Fibroblast of lung (primary cell): ENCODE data around the gene PABPN1L. TPM values are rescaled to one million over a fixed set of nuclear protein-coding genes. Genes with fewer than 3 reads are reported as not detected.

ENCODE experiments used
- DNase-seq, 2 donors: peaks; one replicate each; pipeline versions ENCODE4 v3.0.0 to v3.0.0-alpha.2; 2010; ENCODE audit warnings: low read depth in 2 of 2
- H2AFZ ChIP-seq: 2 replicates; pipeline ENCODE4 v1.5.1; 2012; ENCODE audit warnings: low read length, control low read depth, inconsistent platforms
- H3K27ac ChIP-seq: 2 replicates; pipeline ENCODE4 v1.5.1; 2011; ENCODE audit warnings: low read length, control low read depth; ENCODE audit not compliant: insufficient read depth
- H3K27me3 ChIP-seq: 2 replicates; pipeline ENCODE4 v1.5.1; 2011; ENCODE audit warnings: mild to moderate bottlenecking, low read length; ENCODE audit not compliant: control insufficient read depth, insufficient read depth
- H3K36me3 ChIP-seq: 2 replicates; pipeline ENCODE4 v1.5.1; 2011; ENCODE audit warnings: low read length; ENCODE audit not compliant: control insufficient read depth, insufficient read depth
- H3K4me1 ChIP-seq: 2 replicates; pipeline ENCODE4 v1.5.1; 2011; ENCODE audit warnings: low read length; ENCODE audit not compliant: control insufficient read depth, insufficient read depth; ENCODE audit errors: extremely low read depth
- H3K4me2 ChIP-seq: 2 replicates; pipeline ENCODE4 v1.5.1; 2011; ENCODE audit warnings: low read length, control low read depth; ENCODE audit not compliant: insufficient read depth; ENCODE audit errors: extremely low read depth
- H3K4me3 ChIP-seq, 4 experiments: fragments of 200-600 bp in 1 of 4; sonication (generic) in 1 of 4; replicated peaks in 1 of 4; 2 replicates each; pipeline ENCODE4 v1.5.1; 2011 to 2016; ENCODE audit warnings: low read length in 4 of 4, low read depth in 3 of 4, mild to moderate bottlenecking in 3 of 4, control low read depth in 2 of 4, inconsistent platforms in 1 of 4, mixed read lengths in 1 of 4; ENCODE audit not compliant: insufficient read depth in 1 of 4; ENCODE audit errors: control extremely low read depth in 1 of 4
- H3K79me2 ChIP-seq: 2 replicates; pipeline ENCODE4 v1.5.1; 2012; ENCODE audit warnings: mild to moderate bottlenecking, low read length, inconsistent platforms; ENCODE audit not compliant: control insufficient read depth, insufficient read depth
- H3K9ac ChIP-seq: 2 replicates; pipeline ENCODE4 v1.5.1; 2011; ENCODE audit warnings: mild to moderate bottlenecking, low read length, control low read depth; ENCODE audit not compliant: insufficient read depth
- H3K9me3 ChIP-seq: 2 replicates; pipeline ENCODE4 v1.5.1; 2012; ENCODE audit warnings: low read depth, low read length; ENCODE audit not compliant: control insufficient read depth, insufficient read depth
- H4K20me1 ChIP-seq: 2 replicates; pipeline ENCODE4 v1.5.1; 2011; ENCODE audit warnings: low read length; ENCODE audit not compliant: control insufficient read depth, insufficient read depth; ENCODE audit errors: extremely low read depth
- CTCF ChIP-seq, 2 donors: IDR thresholded peaks in 1 of 2; conservative IDR thresholded peaks in 1 of 2; 1 replicate in 1 of 2; 2 replicates in 1 of 2; pipeline ENCODE4 v1.5.1; 2011 to 2012; ENCODE audit warnings: low read length in 2 of 2, control low read depth in 1 of 2, inconsistent platforms in 1 of 2, low read depth in 1 of 2, mild to moderate bottlenecking in 1 of 2
- EZH2 ChIP-seq: IDR thresholded peaks from 2 replicates; pipeline ENCODE4 v1.5.1; 2012; ENCODE audit warnings: low read length, control low read depth, mild to moderate bottlenecking; ENCODE audit errors: missing control alignments
- polyA plus RNA-seq, 2 donors: library from polyadenylated mRNA; depleted of rRNA in 1 of 2; stranded (reverse) in 1 of 2; unstranded in 1 of 2; fragments of >200 nt; gene quantifications; 2 replicates each; pipeline ENCODE4 v1.2.1, GENCODE V29; 2011 to 2012; ENCODE audit warnings: missing spikeins in 1 of 2
- total RNA-seq: library from RNA; depleted of rRNA; stranded (reverse); fragments of >200 nt; gene quantifications from 2 replicates; pipeline ENCODE4 v1.2.1, GENCODE V29; 2014

The PABPN1L gene
- total and polyA plus RNA-seq, 2 donors (not counting 1 experiment from before 2014, with no cell fraction given) = not detected

GRCh38 chr16:88835818-88836217, 30.6 kb downstream of the PABPN1L start:
- Histone ChIP-seq H4K20me1 (no peaks in the 10 kb centered on the region), H3K36me3 (peaks cover 10% of the 10 kb centered on the region), H2AFZ (no peak overlapping the region), H3K9ac (no peak overlapping the region), H3K4me1 (no peaks in the 10 kb centered on the region), H3K27me3 (no peaks in the 10 kb centered on the region), H3K27ac (no peak overlapping the region), H3K4me2 (no peak overlapping the region), H3K9me3 (no peaks in the 10 kb centered on the region), H3K4me3 (no peak overlapping the region), H3K79me2 (no peaks in the 10 kb centered on the region)
- TF ChIP-seq EZH2 (no peak), CTCF (conservative IDR thresholded peaks at IDR 0.05 in 1 of 2, IDR thresholded peaks at IDR 0.05 in 1 of 2; ENCODE audit: low read depth in 1 of 2, low read length in 2 of 2) (no peak)
- no peak for DNase-seq

GRCh38 chr16:88835383-88835782, 31.1 kb downstream of the PABPN1L start:
- no peak overlapping the region for H3K4me2 ChIP-seq
- peaks cover 10% of the 10 kb centered on the region for H3K36me3 ChIP-seq
- no peak overlapping the region for H3K27ac ChIP-seq
- H3K4me3 ChIP-seq = no peak overlapping the region
- no peaks in the 10 kb centered on the region for H3K79me2 ChIP-seq
- TF ChIP-seq EZH2 = no peak
- no peak for TF ChIP-seq CTCF (conservative IDR thresholded peaks at IDR 0.05 in 1 of 2, IDR thresholded peaks at IDR 0.05 in 1 of 2; ENCODE audit: low read depth in 1 of 2, low read length in 2 of 2)
- no peak overlapping the region for H3K9ac ChIP-seq
- H2AFZ ChIP-seq = no peak overlapping the region
- H3K4me1 ChIP-seq = no peaks in the 10 kb centered on the region
- H3K9me3 ChIP-seq = no peaks in the 10 kb centered on the region
- H3K27me3 ChIP-seq = no peaks in the 10 kb centered on the region
- DNase-seq = peak in 1 of 2 donors; percentile 24
- no peaks in the 10 kb centered on the region for H4K20me1 ChIP-seq

GRCh38 chr16:88834670-88835069, 31.8 kb downstream of the PABPN1L start:
- no peak for DNase-seq
- no peak overlapping the region for H3K27ac ChIP-seq
- no peak overlapping the region for H3K4me2 ChIP-seq
- no peaks in the 10 kb centered on the region for H3K79me2 ChIP-seq
- no peaks in the 10 kb centered on the region for H4K20me1 ChIP-seq
- no peaks in the 10 kb centered on the region for H3K27me3 ChIP-seq
- no peak for TF ChIP-seq EZH2
- no peak for TF ChIP-seq CTCF (conservative IDR thresholded peaks at IDR 0.05 in 1 of 2, IDR thresholded peaks at IDR 0.05 in 1 of 2; ENCODE audit: low read depth in 1 of 2, low read length in 2 of 2)
- no peaks in the 10 kb centered on the region for H3K9me3 ChIP-seq
- no peaks in the 10 kb centered on the region for H3K4me1 ChIP-seq
- H3K36me3 ChIP-seq = peaks cover 8% of the 10 kb centered on the region
- H2AFZ ChIP-seq = no peak overlapping the region
- no peak overlapping the region for H3K4me3 ChIP-seq
- H3K9ac ChIP-seq = no peak overlapping the region
